GM19438 (cell line): Measurements from ENCODE around the gene CASP10.
"Not testable (repeated sequence)": the region's sequence is repeated elsewhere in the genome, so short reads cannot be mapped to it uniquely, and the experiment has no call there.

Experiments used
- ATAC-seq: cut with Tn5 transposase; IDR thresholded peaks from one replicate; pipeline ENCODE4 v1.9.1; 2021; ENCODE audit warnings: low read depth; ENCODE audit not compliant: unreplicated experiment

CASP10 gene

DNA sequence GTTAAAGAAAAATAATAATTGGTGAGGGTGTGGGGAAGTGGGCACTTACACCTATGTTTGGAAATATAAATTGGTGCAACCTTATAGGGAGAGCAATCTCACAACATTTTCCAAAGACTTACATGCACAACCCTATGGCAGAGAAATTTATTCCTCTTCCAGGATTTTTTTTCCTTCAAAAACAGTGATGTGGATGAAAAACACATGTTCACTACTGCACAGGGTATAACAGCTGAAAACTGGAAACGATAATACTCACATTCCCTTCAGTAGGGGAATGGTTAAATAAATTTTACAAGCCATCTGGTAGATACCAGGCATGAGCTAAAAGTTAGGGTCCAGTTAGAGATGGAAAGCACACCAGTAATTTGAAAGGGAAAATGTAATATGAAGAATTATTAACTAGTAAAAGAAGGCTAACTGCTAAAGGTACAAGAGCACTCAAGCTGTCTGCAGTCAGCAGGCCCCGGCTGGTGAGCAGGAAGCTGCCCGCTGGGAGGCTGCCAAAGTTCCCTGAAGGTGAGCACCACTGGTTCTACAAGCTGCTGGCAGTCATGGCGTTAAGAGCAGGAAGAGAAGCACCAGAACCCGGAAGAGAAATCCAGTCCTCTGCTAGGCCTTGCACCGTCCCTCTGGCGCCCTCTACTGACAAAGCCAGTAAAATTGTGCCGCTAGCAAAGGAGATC lies 49.0 kb downstream of the CASP10 start:
- no peak for ATAC-seq

DNA sequence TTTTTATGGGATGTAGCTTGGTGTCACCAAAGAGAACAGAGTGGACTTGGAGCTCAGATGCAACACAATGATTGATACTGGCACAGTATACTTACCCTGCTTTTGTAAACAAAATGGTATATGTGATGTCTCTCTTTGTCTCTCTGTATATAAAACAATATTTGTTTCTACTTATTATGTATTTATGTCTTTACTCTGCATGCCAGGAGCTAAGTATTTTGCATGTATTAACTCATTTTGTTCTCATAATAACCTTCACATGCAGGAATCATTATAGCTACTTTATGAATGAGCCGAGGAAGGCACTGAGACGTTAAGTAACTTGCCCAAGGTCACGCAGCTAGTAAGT lies 49.5 kb downstream of the CASP10 start:
- ATAC-seq: no peak

GRCh38 chr2:201233192-201233811 lies 50.4 kb downstream of the CASP10 start:
- peak; percentile 91 for ATAC-seq

DNA sequence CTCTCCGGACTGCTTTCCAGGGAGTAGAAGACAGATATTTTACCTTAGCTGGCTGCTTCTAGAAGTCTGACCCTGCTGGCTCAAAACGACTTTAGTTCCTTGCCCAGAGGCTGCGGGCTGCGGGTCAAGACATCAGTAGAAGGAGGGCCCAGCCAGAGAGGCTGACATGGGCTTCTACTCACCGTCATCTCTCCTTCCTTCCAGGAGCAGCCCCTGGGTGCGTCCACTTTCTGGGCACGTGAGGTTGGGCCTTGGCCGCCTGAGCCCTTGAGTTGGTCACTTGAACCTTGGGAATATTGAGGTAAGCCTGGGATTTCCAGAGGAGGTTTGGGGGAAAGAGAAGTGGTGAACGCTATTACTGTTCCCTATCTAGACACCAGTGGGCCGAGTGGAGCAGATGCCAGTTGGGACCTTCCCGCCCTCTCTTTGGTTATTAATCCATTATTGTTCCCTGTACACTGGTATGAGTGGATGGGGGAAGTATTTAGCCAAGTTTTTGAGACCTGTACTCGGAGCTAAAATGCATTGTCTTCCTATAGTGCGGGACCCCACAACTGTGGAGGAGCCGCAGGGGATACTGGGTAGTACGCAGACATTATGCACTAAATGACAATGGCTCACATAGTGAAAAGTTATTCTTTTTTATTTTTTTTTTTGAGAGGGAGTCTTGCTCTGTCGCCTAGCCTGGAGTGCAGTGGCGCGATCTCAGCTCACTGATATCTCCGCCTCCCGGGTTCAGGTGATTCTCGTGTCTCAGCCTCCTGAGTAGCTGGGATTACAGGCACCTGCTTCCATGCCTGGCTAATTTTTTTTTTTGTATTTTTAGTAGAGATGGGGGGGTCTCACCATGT lies 51.1 kb downstream of the CASP10 start:
- ATAC-seq: peak; percentile 16

DNA sequence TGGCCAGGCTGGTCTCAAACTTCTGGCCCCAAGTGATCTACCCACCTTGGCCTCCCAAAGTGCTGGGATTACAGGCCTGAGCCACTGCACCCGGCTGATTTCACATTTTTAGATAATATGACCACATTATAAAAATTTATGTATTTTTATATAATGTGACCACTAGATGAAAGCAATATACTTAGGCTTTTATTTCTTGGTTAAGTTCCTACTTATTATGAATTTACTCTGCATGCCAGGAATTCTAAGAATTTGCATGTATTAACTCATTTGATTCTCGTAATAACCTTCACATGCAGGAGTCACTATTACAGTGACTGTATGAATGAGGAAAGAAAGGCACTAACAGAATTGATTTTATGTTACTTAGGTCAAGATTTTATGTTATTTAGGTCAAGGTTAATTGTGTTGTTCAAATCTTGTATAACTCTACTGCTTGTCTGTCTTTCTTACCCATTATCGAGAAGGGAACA lies 51.8 kb downstream of the CASP10 start:
- no peak for ATAC-seq

GRCh38 chr2:201235860-201236811 lies 53.2 kb downstream of the CASP10 start:
- no peak for ATAC-seq

GRCh38 chr2:201237486-201238123 lies 54.7 kb downstream of the CASP10 start:
- no peak for ATAC-seq

GRCh38 chr2:201239167-201239935 lies 56.4 kb downstream of the CASP10 start:
- ATAC-seq: not testable (repeated sequence)

- ATAC-seq: no peak
Observed at GRCh38 chr2:201242571-201243277, 59.8 kb downstream of the CASP10 start.

- no peak for ATAC-seq
Observed at GRCh38 chr2:201244829-201245228, 61.9 kb downstream of the CASP10 start.

DNA sequence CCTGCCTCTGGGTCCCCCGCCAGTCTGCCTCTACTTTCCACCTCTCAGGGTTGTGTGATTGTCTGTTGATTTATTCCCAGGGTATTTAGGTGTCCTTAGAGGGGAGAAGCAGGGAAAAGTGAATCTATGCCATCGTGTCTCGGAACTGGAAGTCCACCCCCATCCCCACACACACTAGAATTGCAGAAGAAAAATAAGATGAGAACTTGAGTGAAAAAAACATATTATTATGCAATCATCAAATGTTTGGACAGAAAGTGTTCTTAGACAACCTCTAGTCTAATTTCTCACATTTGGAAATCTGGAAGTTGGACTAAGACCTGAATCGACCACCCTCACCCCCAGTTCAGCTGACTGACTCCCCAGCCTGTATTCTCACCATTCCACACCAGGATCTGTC lies 63.3 kb downstream of the CASP10 start:
- ATAC-seq: no peak

DNA sequence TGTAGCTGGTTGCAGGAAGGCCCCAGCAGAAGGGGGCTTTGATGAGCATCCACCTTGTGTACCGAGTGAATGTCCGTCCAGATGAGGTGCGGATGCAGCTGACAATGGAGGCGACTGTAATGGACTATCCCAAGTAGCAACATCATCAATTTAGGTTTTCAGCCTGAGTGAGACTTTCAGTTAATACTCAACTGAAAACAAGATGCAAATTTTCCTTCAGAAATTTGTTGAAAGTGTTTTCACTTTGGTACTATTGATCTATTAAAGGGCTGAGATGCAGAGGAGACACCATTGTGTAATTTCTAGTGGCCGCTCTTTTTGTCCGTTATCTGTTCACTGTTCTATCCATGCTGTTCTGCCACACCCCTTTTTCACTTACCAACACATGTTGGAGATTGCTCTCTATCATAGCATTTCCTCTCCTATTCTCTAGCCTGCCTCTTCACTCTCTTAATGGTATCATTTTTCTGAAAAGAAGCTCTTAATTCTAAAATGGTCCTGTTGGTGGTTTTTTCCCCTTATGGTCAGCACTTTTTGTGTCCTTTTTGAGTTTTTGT lies 65.4 kb downstream of the CASP10 start:
- peak; percentile 44 for ATAC-seq

GRCh38 chr2:201249889-201250288 lies 66.9 kb downstream of the CASP10 start:
- no peak for ATAC-seq

GRCh38 chr2:201250741-201251140 lies 67.8 kb downstream of the CASP10 start:
- ATAC-seq: no peak

GRCh38 chr2:201254081-201254730 lies 71.3 kb downstream of the CASP10 start:
- no peak for ATAC-seq

- ATAC-seq: no peak
Observed at GRCh38 chr2:201255408-201256033, 72.6 kb downstream of the CASP10 start.

DNA sequence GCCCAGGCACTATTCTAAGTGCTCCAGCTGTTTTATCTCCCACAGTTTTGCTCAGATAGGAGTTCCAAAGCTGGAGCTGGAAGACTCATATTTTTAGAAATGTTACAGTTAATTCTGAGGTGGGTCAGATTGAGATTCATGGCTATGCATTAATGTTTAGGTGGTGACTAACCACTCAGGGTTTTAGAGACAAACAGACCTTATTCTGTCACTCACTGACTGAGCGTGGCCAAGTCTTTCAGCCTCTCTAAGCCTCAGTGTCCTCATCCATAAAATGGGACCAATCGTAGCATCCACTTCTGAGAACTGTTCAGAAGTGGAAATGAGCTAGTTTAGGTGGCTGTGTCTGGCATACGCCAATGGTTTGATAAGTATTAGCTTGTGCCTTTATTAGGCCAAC lies 73.1 kb downstream of the CASP10 start:
- no peak for ATAC-seq
